WTC11 (cell line): ENCODE results near the gene RPTOR. TPM values are rescaled to one million over a fixed set of nuclear protein-coding genes. Genes with fewer than 3 reads are reported as not detected.

Experiments used
- ATAC-seq: fragments of 200-7000 bp; cut with Tn5 transposase; 2 replicates; pipeline ENCODE4 v1.10.0; 2021; ENCODE audit warnings: mild to moderate bottlenecking, moderate library complexity
- CTCF ChIA-PET: fragments of 300-600 bp; sonication (Branson Sonifier 250); formaldehyde crosslinking; loops from one replicate; lab custom pipeline; 2021; ENCODE audit warnings: antibody characterized with exemption; lab: Charles Lee
- POLR2A ChIA-PET: fragments of 350-600 bp; sonication (Branson Sonifier 250); formaldehyde crosslinking; loops from one replicate; lab custom pipeline; 2021; ENCODE audit warnings: antibody characterized with exemption; lab: Charles Lee
- DNase-seq: peaks from one replicate; pipeline ENCODE4 v3.0.0; 2021; ENCODE audit warnings: low spot score
- H3K27ac Mint-ChIP-seq: 2 replicates; pipeline ENCODE4 v1.8.0; 2021; ENCODE audit warnings: mixed read lengths
- H3K27me3 Mint-ChIP-seq: 2 replicates; pipeline ENCODE4 v1.8.0; 2021; ENCODE audit warnings: low read depth, mild to moderate bottlenecking, moderate library complexity, mixed read lengths
- H3K36me3 Mint-ChIP-seq: 2 replicates; pipeline ENCODE4 v1.8.0; 2021; ENCODE audit warnings: mixed read lengths
- H3K4me1 Mint-ChIP-seq: 2 replicates; pipeline ENCODE4 v1.8.0; 2022; ENCODE audit warnings: mixed read lengths
- H3K4me3 Mint-ChIP-seq: 2 replicates; pipeline ENCODE4 v1.8.0; 2021; ENCODE audit warnings: mild to moderate bottlenecking, moderate library complexity, mixed read lengths
- H3K9me3 Mint-ChIP-seq: 2 replicates; pipeline ENCODE4 v1.8.0; 2021; ENCODE audit warnings: mixed read lengths
- CREB1 ChIP-seq: sonication (generic); formaldehyde crosslinking; IDR thresholded peaks from 2 replicates; pipeline ENCODE4 v1.8.0; 2023; ENCODE audit warnings: mild to moderate bottlenecking, missing genetic modification reagents
- CREM ChIP-seq: sonication (generic); formaldehyde crosslinking; IDR thresholded peaks from 2 replicates; pipeline ENCODE4 v1.8.1; 2022; ENCODE audit warnings: mild to moderate bottlenecking, missing genetic modification reagents, moderate library complexity
- CTCF ChIP-seq: fragments of 200-600 bp; IDR thresholded peaks from 2 replicates; pipeline ENCODE4 v1.8.0; 2022; ENCODE audit warnings: antibody characterized with exemption
- FOXP4 ChIP-seq: sonication (generic); formaldehyde crosslinking; IDR thresholded peaks from 2 replicates; pipeline ENCODE4 v1.8.0; 2022; ENCODE audit warnings: mild to moderate bottlenecking, missing genetic modification reagents
- HMGA2 ChIP-seq: fragments of 250-450 bp; sonication (Bioruptor Pico); IDR thresholded peaks from 2 replicates; pipeline ENCODE4 v1.4.0; 2021; ENCODE audit warnings: mild to moderate bottlenecking, moderate library complexity
- HMGXB4 ChIP-seq: sonication (generic); formaldehyde crosslinking; IDR thresholded peaks from 2 replicates; pipeline ENCODE4 v1.8.1; 2023; ENCODE audit warnings: mild to moderate bottlenecking, moderate library complexity, missing genetic modification reagents
- IRF1 ChIP-seq: sonication (generic); formaldehyde crosslinking; IDR thresholded peaks from 2 replicates; pipeline ENCODE4 v1.8.0; 2023; ENCODE audit warnings: missing genetic modification reagents
- JUN ChIP-seq: sonication (generic); formaldehyde crosslinking; IDR thresholded peaks from 2 replicates; pipeline ENCODE4 v1.8.0; 2023; ENCODE audit warnings: mild to moderate bottlenecking, missing genetic modification reagents
- MLX ChIP-seq: sonication (generic); formaldehyde crosslinking; IDR thresholded peaks from 2 replicates; pipeline ENCODE4 v1.8.1; 2023; ENCODE audit warnings: mild to moderate bottlenecking, missing genetic modification reagents, moderate library complexity
- NR3C1 ChIP-seq: sonication (generic); formaldehyde crosslinking; conservative IDR thresholded peaks from 2 replicates; pipeline ENCODE4 v1.8.1; 2023; ENCODE audit warnings: low read depth, mild to moderate bottlenecking, missing genetic modification reagents
- PRRX2 ChIP-seq: fragments of 250-450 bp; sonication (Bioruptor Pico); IDR thresholded peaks from 2 replicates; pipeline ENCODE4 v1.8.0; 2021; ENCODE audit warnings: mild to moderate bottlenecking
- SP1 ChIP-seq: sonication (generic); formaldehyde crosslinking; conservative IDR thresholded peaks from 2 replicates; pipeline ENCODE4 v1.8.1; 2022; ENCODE audit warnings: missing genetic modification reagents
- ZNF219 ChIP-seq: sonication (generic); formaldehyde crosslinking; IDR thresholded peaks from 2 replicates; pipeline ENCODE4 v1.8.0; 2023; ENCODE audit warnings: missing genetic modification reagents, mild to moderate bottlenecking, borderline replicate concordance
- ZNF423 ChIP-seq: fragments of 250-450 bp; sonication (Bioruptor Pico); IDR thresholded peaks from 2 replicates; pipeline ENCODE4 v2.1.2; 2022; ENCODE audit warnings: mild to moderate bottlenecking, moderate library complexity
- ZNF512 ChIP-seq: sonication (generic); formaldehyde crosslinking; IDR thresholded peaks from 2 replicates; pipeline ENCODE4 v1.8.1; 2022; ENCODE audit warnings: missing genetic modification reagents, borderline replicate concordance
- total RNA-seq: library from RNA; stranded (reverse); gene quantifications from 3 replicates; pipeline ENCODE4 v1.2.3, GENCODE V29; 2021

The RPTOR gene
- total RNA-seq, 1 experiment from 2014 or later = 41.0 TPM

- ATAC-seq = peak; percentile 30
These were observed 447.0 kb downstream of the RPTOR start, which contains the start of gene CHMP6 for GRCh38 chr17:80991645-80992076. Gene CHMP6 (plus strand): TSS chr17:80991841. CDS start chr17:80991919, 78 bp downstream.

GRCh38 chr17:80992077-80992947 lies 447.7 kb downstream of the RPTOR start:
- H3K36me3 Mint-ChIP-seq = no peaks in the 10 kb centered on the region
- H3K4me1 Mint-ChIP-seq = peaks cover 7% of the 10 kb centered on the region
- ChIA-PET CTCF (interaction anchor here (1.0 to 1.6 kb wide), 3 partner anchors 11 to 109 kb away, joined by 4 to 6 read pairs (median 4); no protein-coding TSS in a partner anchor), POLR2A (no interaction called here)
- H3K9me3 Mint-ChIP-seq = no peaks in the 10 kb centered on the region
- H3K27me3 Mint-ChIP-seq = peaks cover 10% of the 10 kb centered on the region
- TF ChIP-seq HMGXB4 (CRISPR knock-in tag) = 0 out of 2 replicates have a peak, but pooled peaks have one; percentile 16
- TF ChIP-seq FOXP4 (CRISPR knock-in tag) = no peak
- no peak overlapping the region for H3K27ac Mint-ChIP-seq
- peak; percentile 26 for ATAC-seq
- DNase-seq = peak; percentile 40
- peak overlapping the region; percentile 67 for H3K4me3 Mint-ChIP-seq

More at GRCh38 chr17:80991645-80992076, 447.0 kb downstream of the RPTOR start, which contains the start of gene CHMP6:
- H3K4me1 Mint-ChIP-seq = peaks cover 7% of the 10 kb centered on the region
- POLR2A ChIA-PET = no interaction called here
- 0 out of 2 replicates have a peak, but pooled peaks have one; percentile 10 for TF ChIP-seq ZNF423 (CRISPR knock-in tag)
- TF ChIP-seq SP1 (CRISPR knock-in tag) = peak; percentile 75
- no peak for TF ChIP-seq ZNF219 (CRISPR knock-in tag)
- TF ChIP-seq, all 79 proteins: peak for 2
- CTCF ChIA-PET = interaction anchor here (0.8 to 1.6 kb wide), 5 partner anchors 10 to 110 kb away, joined by 3 to 4 read pairs (median 4); no protein-coding TSS in a partner anchor
- DNase-seq = peak; percentile 69
- Mint-ChIP-seq H3K4me3 (peak within 1 kb of the TSS; percentile 67), H3K36me3 (no peaks in the 10 kb centered on the region), H3K9me3 (no peaks in the 10 kb centered on the region), H3K27ac (no peak within 1 kb of the TSS), H3K27me3 (peaks cover 10% of the 10 kb centered on the region)

GRCh38 chr17:80992948-80993624 lies 448.4 kb downstream of the RPTOR start:
- H3K36me3 Mint-ChIP-seq = no peaks in the 10 kb centered on the region
- no peaks in the 10 kb centered on the region for H3K9me3 Mint-ChIP-seq
- H3K4me3 Mint-ChIP-seq = peak overlapping the region; percentile 67
- peak overlapping the region; percentile 49; the same call in 1 of the 2 replicates for H3K27ac Mint-ChIP-seq
- peaks cover 10% of the 10 kb centered on the region for H3K27me3 Mint-ChIP-seq
- ATAC-seq = no peak
- DNase-seq = no peak
- H3K4me1 Mint-ChIP-seq = peaks cover 7% of the 10 kb centered on the region
- no peak for TF ChIP-seq ZNF423 (CRISPR knock-in tag)
- no peak for TF ChIP-seq ZNF512
- TF ChIP-seq JUN (CRISPR knock-in tag) = no peak
- no peak for TF ChIP-seq IRF1 (CRISPR knock-in tag)
- TF ChIP-seq PRRX2 = no peak
- TF ChIP-seq NR3C1 (CRISPR knock-in tag) = no peak
- TF ChIP-seq HMGA2 (CRISPR knock-in tag) = no peak
- TF ChIP-seq CREM (CRISPR knock-in tag) = no peak
- TF ChIP-seq MLX = no peak
- no peak for TF ChIP-seq CREB1 (CRISPR knock-in tag)
- no peak for TF ChIP-seq CTCF
- ChIA-PET CTCF (interaction anchor here (1.4 kb wide), 1 partner anchor 31 kb away, joined by 6 read pairs; no protein-coding TSS in a partner anchor), POLR2A (no interaction called here)
